GM18499 (cell line): ENCODE results near the gene S100A5.

Experiments used
- ATAC-seq: cut with Tn5 transposase; IDR thresholded peaks from one replicate; pipeline ENCODE4 v1.9.1; 2021; ENCODE audit warnings: moderate number of reproducible peaks; ENCODE audit not compliant: insufficient read depth, unreplicated experiment

S100A5 gene

GRCh38 chr1:153513023-153513422 is 27.7 kb downstream of the S100A5 start:
- ATAC-seq, result no peak

- ATAC-seq, result no peak
Observed at GRCh38 chr1:153510984-153511410, 29.7 kb downstream of the S100A5 start.

GRCh38 chr1:153509729-153510354 is 30.9 kb downstream of the S100A5 start:
- ATAC-seq, result no peak

GRCh38 chr1:153509036-153509435 is 31.7 kb downstream of the S100A5 start:
- no peak for ATAC-seq

- no peak for ATAC-seq
Observed at GRCh38 chr1:153507926-153508583, 32.7 kb downstream of the S100A5 start.

- ATAC-seq, result no peak
Observed at GRCh38 chr1:153506831-153507413, 33.8 kb downstream of the S100A5 start.

- no peak for ATAC-seq
Observed at GRCh38 chr1:153506386-153506785, 34.3 kb downstream of the S100A5 start.

- no peak for ATAC-seq
Observed at GRCh38 chr1:153505576-153505975, 35.2 kb downstream of the S100A5 start.

- no peak for ATAC-seq
Observed at GRCh38 chr1:153503766-153504165, 37.0 kb downstream of the S100A5 start.

GRCh38 chr1:153498746-153499145 is 42.0 kb downstream of the S100A5 start:
- no peak for ATAC-seq

GRCh38 chr1:153495536-153495935 is 45.2 kb downstream of the S100A5 start:
- ATAC-seq, result no peak

GRCh38 chr1:153494976-153495535 is 45.7 kb downstream of the S100A5 start:
- ATAC-seq, result no peak

GRCh38 chr1:153493343-153493960 is 47.3 kb downstream of the S100A5 start:
- ATAC-seq, result no peak

GRCh38 chr1:153490272-153491051 is 50.3 kb downstream of the S100A5 start:
- no peak for ATAC-seq

- no peak for ATAC-seq
Observed at GRCh38 chr1:153488731-153489130, 52.0 kb downstream of the S100A5 start.

GRCh38 chr1:153487707-153488106 is 53.0 kb downstream of the S100A5 start:
- no peak for ATAC-seq
